Lower leg skin (tissue), 3 donors: ENCODE results near the gene TLR10.

Source experiments
- POLR2A ChIP-seq, 2 donors: fragments of 450-650 bp; IDR thresholded peaks; one replicate each; pipeline ENCODE4 v1.6.1; 2016 to 2017; ENCODE audit warnings: antibody characterized with exemption in 2 of 2, mild to moderate bottlenecking in 1 of 2, moderate library complexity in 1 of 2
- TF ChIP-seq, protein P1 (sequence below), 3 donors: fragments of 450-650 bp; IDR thresholded peaks; one replicate each; pipeline ENCODE4 v1.5.1; 2016; ENCODE audit warnings: antibody characterized with exemption in 3 of 3, mild to moderate bottlenecking in 3 of 3, moderate library complexity in 2 of 3

DNA sequence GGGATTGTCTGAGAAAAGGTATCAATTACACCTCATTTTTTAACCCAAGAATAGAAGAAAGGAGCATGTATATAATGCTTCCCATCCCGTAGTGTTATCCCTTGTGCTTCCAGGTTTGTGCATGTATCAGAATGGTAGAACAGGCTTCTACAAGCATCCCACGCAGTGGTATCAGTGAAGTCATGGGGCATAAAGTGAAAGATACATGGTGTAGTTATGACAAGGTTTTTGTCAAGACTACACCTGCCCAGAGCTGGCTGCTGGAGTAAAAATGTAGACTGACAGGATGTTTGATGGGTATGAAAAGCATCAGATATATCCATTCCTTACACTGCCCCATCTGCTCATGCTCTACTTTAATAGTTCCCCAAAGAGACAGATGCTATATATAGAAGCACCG is 12.3 kb upstream of the TLR10 start:
- TF ChIP-seq, protein P1, sequence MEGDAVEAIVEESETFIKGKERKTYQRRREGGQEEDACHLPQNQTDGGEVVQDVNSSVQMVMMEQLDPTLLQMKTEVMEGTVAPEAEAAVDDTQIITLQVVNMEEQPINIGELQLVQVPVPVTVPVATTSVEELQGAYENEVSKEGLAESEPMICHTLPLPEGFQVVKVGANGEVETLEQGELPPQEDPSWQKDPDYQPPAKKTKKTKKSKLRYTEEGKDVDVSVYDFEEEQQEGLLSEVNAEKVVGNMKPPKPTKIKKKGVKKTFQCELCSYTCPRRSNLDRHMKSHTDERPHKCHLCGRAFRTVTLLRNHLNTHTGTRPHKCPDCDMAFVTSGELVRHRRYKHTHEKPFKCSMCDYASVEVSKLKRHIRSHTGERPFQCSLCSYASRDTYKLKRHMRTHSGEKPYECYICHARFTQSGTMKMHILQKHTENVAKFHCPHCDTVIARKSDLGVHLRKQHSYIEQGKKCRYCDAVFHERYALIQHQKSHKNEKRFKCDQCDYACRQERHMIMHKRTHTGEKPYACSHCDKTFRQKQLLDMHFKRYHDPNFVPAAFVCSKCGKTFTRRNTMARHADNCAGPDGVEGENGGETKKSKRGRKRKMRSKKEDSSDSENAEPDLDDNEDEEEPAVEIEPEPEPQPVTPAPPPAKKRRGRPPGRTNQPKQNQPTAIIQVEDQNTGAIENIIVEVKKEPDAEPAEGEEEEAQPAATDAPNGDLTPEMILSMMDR (IDR thresholded peaks at IDR 0.05): no peak
- no peak for TF ChIP-seq POLR2A (IDR thresholded peaks at IDR 0.05)
